ENCODE data around the gene SLC24A4.

SLC24A4 gene

DNA sequence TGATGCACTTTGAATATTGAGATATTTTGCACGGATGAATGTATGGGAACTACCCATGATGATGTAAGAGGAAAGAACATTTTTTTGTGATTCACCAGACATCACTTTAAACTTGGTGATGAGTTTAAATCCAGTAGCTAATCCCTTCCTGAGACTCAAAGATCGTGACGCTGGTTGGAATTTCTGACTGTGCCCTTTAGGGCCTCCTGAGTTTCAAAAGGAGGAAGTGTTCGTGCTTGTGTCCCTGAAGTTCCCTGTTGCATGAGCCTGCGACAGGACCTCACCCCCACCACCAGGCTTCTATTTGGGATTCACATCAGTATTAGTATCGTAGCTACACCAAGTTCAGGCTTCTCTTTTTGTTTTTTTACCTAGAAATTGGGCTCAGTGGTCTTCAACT, 172.1 kb downstream of the SLC24A4 start:
- in situ Hi-C loops (cut with MboI; ENCODE audit: low sequenced_read_pairs, unreplicated experiment): no loop called here
- DNase-seq (ENCODE audit: low spot score): no peak
- TF ChIP-seq CTCF (IDR thresholded peaks at IDR 0.05; ENCODE audit: borderline replicate concordance, control extremely low read depth, extremely low read depth, insufficient read depth, missing control alignments): no peak

GRCh38 chr14:92496191-92496857, 173.4 kb downstream of the SLC24A4 start:
- no peak for DNase-seq (ENCODE audit: low spot score)
- no peak for TF ChIP-seq CTCF (IDR thresholded peaks at IDR 0.05; ENCODE audit: borderline replicate concordance, control extremely low read depth, extremely low read depth, insufficient read depth, missing control alignments)
- in situ Hi-C loops (cut with MboI; ENCODE audit: low sequenced_read_pairs, unreplicated experiment): no loop called here

- in situ Hi-C loops (cut with MboI; ENCODE audit: low sequenced_read_pairs, unreplicated experiment): no loop called here
- no peak for DNase-seq (ENCODE audit: low spot score)
- no peak for TF ChIP-seq CTCF (IDR thresholded peaks at IDR 0.05; ENCODE audit: borderline replicate concordance, control extremely low read depth, extremely low read depth, insufficient read depth, missing control alignments)
Measured at GRCh38 chr14:92497391-92497790, 174.4 kb downstream of the SLC24A4 start.

DNA sequence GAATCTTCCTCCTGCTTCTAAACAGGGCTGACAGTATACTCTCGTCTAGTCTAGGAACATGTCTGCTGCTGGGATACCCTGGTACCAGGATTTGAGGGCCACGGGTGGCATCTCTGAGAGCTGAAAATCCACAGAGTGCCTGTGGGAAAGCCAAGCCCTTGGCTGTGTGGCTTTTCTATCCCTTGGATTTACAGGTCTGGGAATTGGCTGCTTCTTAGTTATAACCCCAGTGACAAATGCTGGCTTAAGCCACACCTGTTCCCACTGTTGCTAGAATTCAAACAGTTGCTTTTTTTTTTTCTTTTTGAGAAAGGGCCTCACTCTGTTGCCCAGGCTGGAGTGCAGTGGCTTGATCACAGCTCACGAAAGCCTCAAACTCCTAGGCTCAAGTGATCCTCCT, 176.3 kb downstream of the SLC24A4 start:
- in situ Hi-C loops (cut with MboI; ENCODE audit: low sequenced_read_pairs, unreplicated experiment): no loop called here
- DNase-seq (ENCODE audit: low spot score): no peak
- no peak for TF ChIP-seq CTCF (IDR thresholded peaks at IDR 0.05; ENCODE audit: borderline replicate concordance, control extremely low read depth, extremely low read depth, insufficient read depth, missing control alignments)

DNA sequence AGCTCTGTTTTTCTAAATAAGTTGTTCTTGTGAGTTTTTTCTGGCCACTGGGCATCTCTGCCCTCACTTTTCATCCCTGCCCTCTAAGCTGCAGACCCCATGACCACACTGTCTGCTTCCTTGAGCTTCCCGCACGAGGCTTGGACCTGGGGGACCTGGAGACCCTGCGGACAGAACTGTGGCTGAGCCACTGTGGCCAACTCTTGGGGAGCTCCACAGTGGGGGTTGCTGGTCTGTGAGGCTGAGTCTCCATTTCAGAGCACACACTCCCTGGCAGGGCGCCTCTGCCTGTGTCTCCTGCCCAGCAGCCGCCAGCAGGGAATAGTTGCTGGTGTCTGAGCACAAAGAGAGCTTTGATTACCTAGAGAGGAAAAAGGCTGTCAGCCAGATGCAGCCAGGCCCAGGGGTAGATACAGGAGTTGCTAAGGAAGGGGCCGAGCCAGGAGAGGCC, 177.6 kb downstream of the SLC24A4 start:
- DNase-seq (ENCODE audit: low spot score): no peak
- no peak for TF ChIP-seq CTCF (IDR thresholded peaks at IDR 0.05; ENCODE audit: borderline replicate concordance, control extremely low read depth, extremely low read depth, insufficient read depth, missing control alignments)
- in situ Hi-C loops (cut with MboI; ENCODE audit: low sequenced_read_pairs, unreplicated experiment): no loop called here

DNA sequence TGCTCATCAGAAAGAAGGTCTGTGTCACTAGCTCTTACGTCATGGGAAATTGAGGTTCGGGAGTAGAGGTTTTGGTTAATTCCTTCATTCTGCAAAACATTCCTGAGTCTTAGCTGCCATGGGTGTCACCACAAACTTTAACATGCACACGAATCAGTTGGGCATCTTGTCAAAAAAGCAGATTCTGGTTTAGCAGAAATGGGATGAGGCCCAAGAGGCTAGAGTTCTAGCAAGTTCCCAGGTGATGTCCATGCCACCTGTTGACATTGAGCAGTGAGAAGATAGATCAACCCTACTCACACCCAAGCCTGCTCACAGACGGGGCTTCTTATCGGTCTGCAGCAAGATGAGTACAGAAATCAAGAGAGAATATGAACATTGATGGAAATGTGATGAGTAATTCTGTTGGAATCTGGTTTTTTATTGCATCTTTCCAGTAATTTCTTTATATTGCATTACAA, 179.0 kb downstream of the SLC24A4 start:
- TF ChIP-seq CTCF (IDR thresholded peaks at IDR 0.05; ENCODE audit: borderline replicate concordance, control extremely low read depth, extremely low read depth, insufficient read depth, missing control alignments): no peak
- DNase-seq (ENCODE audit: low spot score): no peak
- in situ Hi-C loops (cut with MboI; ENCODE audit: low sequenced_read_pairs, unreplicated experiment): no loop called here

All from GM13976 (cell line).